Loucy (cell line): Measurements from ENCODE around the gene LSP1.

Experiments used
- EZH2phosphoT487 ChIP-seq: fragments of 200-600 bp; IDR thresholded peaks from 2 replicates; pipeline ENCODE4 v1.6.1; 2018; ENCODE audit warnings: antibody characterized with exemption, mild to moderate bottlenecking, moderate library complexity, borderline replicate concordance
- TF ChIP-seq, protein P1 (sequence below): fragments of 200-600 bp; sonication (generic); conservative IDR thresholded peaks from 2 replicates; pipeline ENCODE4 v1.5.1; 2014; ENCODE audit warnings: mild to moderate bottlenecking, antibody characterized with exemption, low read length

DNA sequence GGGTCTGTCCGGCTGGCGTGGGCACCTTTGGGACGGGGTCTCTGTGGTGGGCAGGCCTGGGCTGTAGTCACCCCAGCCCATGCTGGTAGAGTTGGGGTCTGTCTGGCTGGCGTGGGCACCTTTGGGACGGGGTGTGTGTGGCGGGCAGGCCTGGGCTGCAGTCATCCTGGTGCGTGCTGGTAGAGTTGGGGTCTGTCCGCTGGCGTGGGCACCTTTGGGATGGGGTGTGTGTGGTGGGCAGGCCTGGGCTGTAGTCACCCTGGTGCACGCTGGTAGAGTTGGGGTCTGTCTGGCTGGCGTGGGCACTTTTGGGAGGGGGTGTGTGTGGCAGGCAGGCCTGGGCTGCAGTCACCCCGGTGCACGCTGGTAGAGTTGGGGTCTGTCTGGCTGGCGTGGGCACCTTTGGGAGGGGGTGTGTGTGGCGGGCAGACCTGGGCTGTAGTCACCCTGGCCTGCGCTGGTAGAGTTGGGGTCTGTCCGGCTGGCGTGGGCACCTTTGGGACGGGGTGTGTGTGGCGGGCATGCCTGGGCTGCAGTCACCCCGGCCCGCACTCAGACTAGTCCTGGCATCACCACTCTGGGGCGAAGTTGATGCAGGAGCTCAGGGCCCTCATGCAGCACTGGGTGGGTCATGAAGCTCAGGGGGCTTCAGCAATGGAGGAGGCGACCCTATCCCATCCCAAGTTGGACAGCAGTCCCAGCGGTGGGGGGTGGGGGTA is 19.5 kb downstream of the LSP1 start:
- TF ChIP-seq, protein P1, sequence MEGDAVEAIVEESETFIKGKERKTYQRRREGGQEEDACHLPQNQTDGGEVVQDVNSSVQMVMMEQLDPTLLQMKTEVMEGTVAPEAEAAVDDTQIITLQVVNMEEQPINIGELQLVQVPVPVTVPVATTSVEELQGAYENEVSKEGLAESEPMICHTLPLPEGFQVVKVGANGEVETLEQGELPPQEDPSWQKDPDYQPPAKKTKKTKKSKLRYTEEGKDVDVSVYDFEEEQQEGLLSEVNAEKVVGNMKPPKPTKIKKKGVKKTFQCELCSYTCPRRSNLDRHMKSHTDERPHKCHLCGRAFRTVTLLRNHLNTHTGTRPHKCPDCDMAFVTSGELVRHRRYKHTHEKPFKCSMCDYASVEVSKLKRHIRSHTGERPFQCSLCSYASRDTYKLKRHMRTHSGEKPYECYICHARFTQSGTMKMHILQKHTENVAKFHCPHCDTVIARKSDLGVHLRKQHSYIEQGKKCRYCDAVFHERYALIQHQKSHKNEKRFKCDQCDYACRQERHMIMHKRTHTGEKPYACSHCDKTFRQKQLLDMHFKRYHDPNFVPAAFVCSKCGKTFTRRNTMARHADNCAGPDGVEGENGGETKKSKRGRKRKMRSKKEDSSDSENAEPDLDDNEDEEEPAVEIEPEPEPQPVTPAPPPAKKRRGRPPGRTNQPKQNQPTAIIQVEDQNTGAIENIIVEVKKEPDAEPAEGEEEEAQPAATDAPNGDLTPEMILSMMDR, result no peak
- no peak for TF ChIP-seq EZH2phosphoT487
